ENCODE results near the gene BEGAIN.

BEGAIN gene

GRCh38 chr14:100615736-100616695 lies 28.8 kb upstream of the BEGAIN start:
- DNase-seq = no peak

- DNase-seq = no peak
Observed at GRCh38 chr14:100614803-100615202, 27.6 kb upstream of the BEGAIN start.

GRCh38 chr14:100612986-100613385 lies 25.8 kb upstream of the BEGAIN start:
- DNase-seq = no peak

GRCh38 chr14:100611811-100612480 lies 24.7 kb upstream of the BEGAIN start:
- DNase-seq = no peak

- DNase-seq = no peak
Observed at GRCh38 chr14:100610511-100611217, 23.4 kb upstream of the BEGAIN start.

- no peak for DNase-seq
Observed at GRCh38 chr14:100609941-100610391, 22.7 kb upstream of the BEGAIN start.

GRCh38 chr14:100609331-100609870 lies 22.2 kb upstream of the BEGAIN start:
- no peak for DNase-seq

- DNase-seq = no peak
Observed at GRCh38 chr14:100608586-100609330, 21.5 kb upstream of the BEGAIN start.

- DNase-seq = no peak
Observed at GRCh38 chr14:100608064-100608463, 20.8 kb upstream of the BEGAIN start.

- no peak for DNase-seq
Observed at GRCh38 chr14:100607611-100607956, 20.4 kb upstream of the BEGAIN start.

- DNase-seq = no peak
Observed at GRCh38 chr14:100606687-100607610, 19.7 kb upstream of the BEGAIN start.

- no peak for DNase-seq
Observed at GRCh38 chr14:100605706-100606686, 18.8 kb upstream of the BEGAIN start.

- no peak for DNase-seq
Observed at GRCh38 chr14:100605230-100605629, 18.0 kb upstream of the BEGAIN start.

GRCh38 chr14:100604709-100605108 lies 17.5 kb upstream of the BEGAIN start:
- no peak for DNase-seq

GRCh38 chr14:100604121-100604501 lies 16.9 kb upstream of the BEGAIN start:
- DNase-seq = no peak

- no peak for DNase-seq
Observed at GRCh38 chr14:100603341-100604120, 16.3 kb upstream of the BEGAIN start.

- no peak for DNase-seq
Observed at GRCh38 chr14:100602621-100603230, 15.5 kb upstream of the BEGAIN start.

- DNase-seq = no peak
Observed at GRCh38 chr14:100601914-100602313, 14.7 kb upstream of the BEGAIN start.

- DNase-seq = no peak
Observed at GRCh38 chr14:100601064-100601463, 13.8 kb upstream of the BEGAIN start.
